SK-N-SH (cell line): ENCODE data around the gene TBC1D1.

Source experiments
- ELF1 ChIP-seq: IDR thresholded peaks from 2 replicates; pipeline ENCODE4 v1.4.0; 2012
- EP300 ChIP-seq, 2 experiments: IDR thresholded peaks; 2 replicates each; pipeline versions ENCODE4 v1.4.0 to v1.6.1; 2012; ENCODE audit warnings: borderline replicate concordance in 1 of 2, low read depth in 1 of 2, low read length in 1 of 2
- EZH2phosphoT487 ChIP-seq: fragments of 200-600 bp; sonication (generic); IDR thresholded peaks from 2 replicates; pipeline ENCODE4 v1.6.1; 2017; ENCODE audit warnings: low read depth, mixed run types, mild to moderate bottlenecking, antibody characterized with exemption, moderate library complexity, borderline replicate concordance
- FOXJ3 ChIP-seq: sonication (generic); formaldehyde crosslinking; IDR thresholded peaks from 2 replicates; pipeline ENCODE4 v1.5.1; 2020; ENCODE audit warnings: mild to moderate bottlenecking, missing genetic modification reagents
- FOXM1 ChIP-seq: IDR thresholded peaks from 2 replicates; pipeline ENCODE4 v1.4.0; 2012; ENCODE audit warnings: low read depth, mild to moderate bottlenecking
- GABPA ChIP-seq: IDR thresholded peaks from 2 replicates; pipeline ENCODE4 v1.4.0; 2012; ENCODE audit warnings: low read depth, mild to moderate bottlenecking
- JUND ChIP-seq: IDR thresholded peaks from 2 replicates; pipeline ENCODE4 v1.4.0; 2012
- POLR2AphosphoS5 ChIP-seq: IDR thresholded peaks from 2 replicates; pipeline ENCODE4 v1.6.1; 2012; ENCODE audit warnings: low read depth, low read length
- TAF1 ChIP-seq: IDR thresholded peaks from 2 replicates; pipeline ENCODE4 v1.6.1; 2012; ENCODE audit warnings: low read depth, mild to moderate bottlenecking, low read length, moderate library complexity, borderline replicate concordance
- TCF12 ChIP-seq: IDR thresholded peaks from 2 replicates; pipeline ENCODE4 v1.4.0; 2012
- TEAD4 ChIP-seq: IDR thresholded peaks from 2 replicates; pipeline ENCODE4 v1.4.0; 2012; ENCODE audit warnings: mild to moderate bottlenecking, borderline replicate concordance; ENCODE audit not compliant: insufficient read depth
- TF ChIP-seq, protein P1 (sequence below): fragments of 200-600 bp; sonication (generic); IDR thresholded peaks from 2 replicates; pipeline ENCODE4 v1.6.1; 2017; ENCODE audit warnings: antibody characterized with exemption, mild to moderate bottlenecking, moderate library complexity
- TF ChIP-seq, protein P2 (sequence below): IDR thresholded peaks from 2 replicates; pipeline ENCODE4 v1.4.0; 2012; ENCODE audit warnings: low read depth
- TF ChIP-seq, protein P3 (sequence below): IDR thresholded peaks from 2 replicates; pipeline ENCODE4 v1.6.1; 2012; ENCODE audit warnings: mild to moderate bottlenecking, low read depth, low read length, moderate library complexity

DNA sequence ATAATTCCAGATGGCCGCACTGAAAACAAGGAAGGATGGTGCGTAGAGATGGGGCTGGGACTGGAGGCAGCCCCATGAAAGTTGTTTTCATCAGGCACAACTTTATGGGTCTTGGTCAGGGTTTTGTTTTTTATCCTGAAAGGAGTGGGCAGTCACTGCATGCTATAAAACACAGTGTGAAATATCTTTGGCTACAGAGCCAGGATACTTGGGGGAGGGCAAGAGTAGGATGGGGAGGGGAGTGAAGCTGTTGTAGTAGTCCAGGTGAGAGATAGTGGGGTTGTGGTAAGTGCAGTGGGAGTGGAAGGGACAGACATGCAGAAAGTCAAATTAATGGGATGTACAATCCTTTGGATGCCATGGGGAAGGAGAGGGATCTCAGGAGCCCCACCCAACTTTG, 125.8 kb downstream of the TBC1D1 start:
- TF ChIP-seq, protein P1, sequence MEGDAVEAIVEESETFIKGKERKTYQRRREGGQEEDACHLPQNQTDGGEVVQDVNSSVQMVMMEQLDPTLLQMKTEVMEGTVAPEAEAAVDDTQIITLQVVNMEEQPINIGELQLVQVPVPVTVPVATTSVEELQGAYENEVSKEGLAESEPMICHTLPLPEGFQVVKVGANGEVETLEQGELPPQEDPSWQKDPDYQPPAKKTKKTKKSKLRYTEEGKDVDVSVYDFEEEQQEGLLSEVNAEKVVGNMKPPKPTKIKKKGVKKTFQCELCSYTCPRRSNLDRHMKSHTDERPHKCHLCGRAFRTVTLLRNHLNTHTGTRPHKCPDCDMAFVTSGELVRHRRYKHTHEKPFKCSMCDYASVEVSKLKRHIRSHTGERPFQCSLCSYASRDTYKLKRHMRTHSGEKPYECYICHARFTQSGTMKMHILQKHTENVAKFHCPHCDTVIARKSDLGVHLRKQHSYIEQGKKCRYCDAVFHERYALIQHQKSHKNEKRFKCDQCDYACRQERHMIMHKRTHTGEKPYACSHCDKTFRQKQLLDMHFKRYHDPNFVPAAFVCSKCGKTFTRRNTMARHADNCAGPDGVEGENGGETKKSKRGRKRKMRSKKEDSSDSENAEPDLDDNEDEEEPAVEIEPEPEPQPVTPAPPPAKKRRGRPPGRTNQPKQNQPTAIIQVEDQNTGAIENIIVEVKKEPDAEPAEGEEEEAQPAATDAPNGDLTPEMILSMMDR = no peak
- TF ChIP-seq GABPA = no peak
- no peak for TF ChIP-seq POLR2AphosphoS5
- TF ChIP-seq, protein P2, sequence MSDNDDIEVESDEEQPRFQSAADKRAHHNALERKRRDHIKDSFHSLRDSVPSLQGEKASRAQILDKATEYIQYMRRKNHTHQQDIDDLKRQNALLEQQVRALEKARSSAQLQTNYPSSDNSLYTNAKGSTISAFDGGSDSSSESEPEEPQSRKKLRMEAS = no peak
- TF ChIP-seq TEAD4 = no peak
- no peak for TF ChIP-seq ELF1
- TF ChIP-seq FOXM1 = no peak
- TF ChIP-seq TAF1 = no peak
- TF ChIP-seq, protein P3, sequence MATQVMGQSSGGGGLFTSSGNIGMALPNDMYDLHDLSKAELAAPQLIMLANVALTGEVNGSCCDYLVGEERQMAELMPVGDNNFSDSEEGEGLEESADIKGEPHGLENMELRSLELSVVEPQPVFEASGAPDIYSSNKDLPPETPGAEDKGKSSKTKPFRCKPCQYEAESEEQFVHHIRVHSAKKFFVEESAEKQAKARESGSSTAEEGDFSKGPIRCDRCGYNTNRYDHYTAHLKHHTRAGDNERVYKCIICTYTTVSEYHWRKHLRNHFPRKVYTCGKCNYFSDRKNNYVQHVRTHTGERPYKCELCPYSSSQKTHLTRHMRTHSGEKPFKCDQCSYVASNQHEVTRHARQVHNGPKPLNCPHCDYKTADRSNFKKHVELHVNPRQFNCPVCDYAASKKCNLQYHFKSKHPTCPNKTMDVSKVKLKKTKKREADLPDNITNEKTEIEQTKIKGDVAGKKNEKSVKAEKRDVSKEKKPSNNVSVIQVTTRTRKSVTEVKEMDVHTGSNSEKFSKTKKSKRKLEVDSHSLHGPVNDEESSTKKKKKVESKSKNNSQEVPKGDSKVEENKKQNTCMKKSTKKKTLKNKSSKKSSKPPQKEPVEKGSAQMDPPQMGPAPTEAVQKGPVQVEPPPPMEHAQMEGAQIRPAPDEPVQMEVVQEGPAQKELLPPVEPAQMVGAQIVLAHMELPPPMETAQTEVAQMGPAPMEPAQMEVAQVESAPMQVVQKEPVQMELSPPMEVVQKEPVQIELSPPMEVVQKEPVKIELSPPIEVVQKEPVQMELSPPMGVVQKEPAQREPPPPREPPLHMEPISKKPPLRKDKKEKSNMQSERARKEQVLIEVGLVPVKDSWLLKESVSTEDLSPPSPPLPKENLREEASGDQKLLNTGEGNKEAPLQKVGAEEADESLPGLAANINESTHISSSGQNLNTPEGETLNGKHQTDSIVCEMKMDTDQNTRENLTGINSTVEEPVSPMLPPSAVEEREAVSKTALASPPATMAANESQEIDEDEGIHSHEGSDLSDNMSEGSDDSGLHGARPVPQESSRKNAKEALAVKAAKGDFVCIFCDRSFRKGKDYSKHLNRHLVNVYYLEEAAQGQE = no peak
- no peak for TF ChIP-seq JUND
- TF ChIP-seq EP300 (IDR thresholded peaks at IDR 0.05; ENCODE audit: borderline replicate concordance in 1 of 2, low read depth in 1 of 2, low read length in 1 of 2) = no peak
- no peak for TF ChIP-seq EZH2phosphoT487
- TF ChIP-seq TCF12 = no peak
- TF ChIP-seq FOXJ3 (CRISPR knock-in tag) = no peak
